Subcutaneous abdominal adipose tissue (tissue), 5 donors: Measurements from ENCODE around the gene PLAGL2.

Experiments used
- H3K27ac ChIP-seq: one replicate; pipeline ENCODE4 v1.7.0; 2013; ENCODE audit warnings: low read depth, mild to moderate bottlenecking, inconsistent platforms, low read length, moderate library complexity
- H3K27me3 ChIP-seq, 5 donors: one replicate each; pipeline ENCODE4 v1.7.0; 2013; ENCODE audit warnings: low read length in 5 of 5, inconsistent platforms in 1 of 5; ENCODE audit not compliant: control insufficient read depth in 5 of 5, insufficient read depth in 4 of 5
- H3K36me3 ChIP-seq, 5 donors: one replicate each; pipeline ENCODE4 v1.7.0; 2013; ENCODE audit warnings: low read length in 5 of 5; ENCODE audit not compliant: control insufficient read depth in 5 of 5, insufficient read depth in 5 of 5
- H3K4me1 ChIP-seq, 5 donors: one replicate each; pipeline ENCODE4 v1.7.0; 2013; ENCODE audit warnings: low read length in 5 of 5, mild to moderate bottlenecking in 3 of 5, moderate library complexity in 1 of 5; ENCODE audit not compliant: control insufficient read depth in 5 of 5, insufficient read depth in 5 of 5
- H3K4me3 ChIP-seq, 5 donors: one replicate each; pipeline ENCODE4 v1.7.0; 2013; ENCODE audit warnings: low read length in 5 of 5, low read depth in 1 of 5
- H3K9ac ChIP-seq, 5 donors: one replicate each; pipeline ENCODE4 v1.7.0; 2013; ENCODE audit warnings: low read length in 5 of 5, mild to moderate bottlenecking in 4 of 5, moderate library complexity in 3 of 5
- H3K9me3 ChIP-seq, 5 donors: one replicate each; pipeline ENCODE4 v1.7.0; 2013; ENCODE audit warnings: low read length in 5 of 5; ENCODE audit not compliant: control insufficient read depth in 5 of 5
- donor health status: healthy.
- donor health status: healthy.
- donor health status: healthy.
- donor health status: healthy.
- donor health status: healthy.

Gene PLAGL2

GRCh38 chr20:32240205-32240604 lies 32.7 kb upstream of the PLAGL2 start:
- H3K9me3 ChIP-seq = no peaks in the 10 kb centered on the region
- peaks cover 0 to 5% (median 2%) of the 10 kb centered on the region in 5 donors for H3K4me1 ChIP-seq
- no peaks in the 10 kb centered on the region for H3K27me3 ChIP-seq

GRCh38 chr20:32238483-32239425 lies 31.2 kb upstream of the PLAGL2 start:
- no peak overlapping the region for H3K4me3 ChIP-seq
- H3K4me1 ChIP-seq = peaks cover 0 to 3% (median 0%) of the 10 kb centered on the region in 5 donors
- no peak overlapping the region for H3K9ac ChIP-seq
- H3K27me3 ChIP-seq = no peaks in the 10 kb centered on the region
- H3K9me3 ChIP-seq = no peaks in the 10 kb centered on the region
- peaks cover 0 to 31% (median 27%) of the 10 kb centered on the region in 5 donors for H3K36me3 ChIP-seq
- H3K27ac ChIP-seq = no peak overlapping the region

More at GRCh38 chr20:32240205-32240604, 32.7 kb upstream of the PLAGL2 start:
- H3K36me3 ChIP-seq = peaks cover 0 to 16% (median 13%) of the 10 kb centered on the region in 5 donors
- H3K4me3 ChIP-seq = no peak overlapping the region
- H3K27ac ChIP-seq = no peak overlapping the region
- H3K9ac ChIP-seq = no peak overlapping the region

- Histone ChIP-seq H3K9me3 (no peaks in the 10 kb centered on the region), H3K9ac (no peak overlapping the region), H3K27ac (no peak overlapping the region), H3K4me3 (no peak overlapping the region), H3K27me3 (no peaks in the 10 kb centered on the region), H3K36me3 (peaks cover 0 to 44% (median 39%) of the 10 kb centered on the region in 5 donors), H3K4me1 (peaks cover 0 to 6% (median 0%) of the 10 kb centered on the region in 5 donors)
These were observed 29.9 kb upstream of the PLAGL2 start for GRCh38 chr20:32237419-32237818.

GRCh38 chr20:32236819-32237218 lies 29.3 kb upstream of the PLAGL2 start:
- peaks cover 0 to 10% (median 0%) of the 10 kb centered on the region in 5 donors for H3K4me1 ChIP-seq
- no peaks in the 10 kb centered on the region for H3K27me3 ChIP-seq
- no peaks in the 10 kb centered on the region for H3K9me3 ChIP-seq
- H3K9ac ChIP-seq = no peak overlapping the region
- H3K4me3 ChIP-seq = no peak overlapping the region
- peaks cover under 1 to 49% (median 42%) of the 10 kb centered on the region in 5 donors for H3K36me3 ChIP-seq
- H3K27ac ChIP-seq = no peak overlapping the region

- H3K4me1 ChIP-seq = peaks cover 0 to 10% (median 0%) of the 10 kb centered on the region in 5 donors
These were observed 28.5 kb upstream of the PLAGL2 start for GRCh38 chr20:32236048-32236533.

GRCh38 chr20:32235331-32236047 lies 27.9 kb upstream of the PLAGL2 start:
- H3K4me3 ChIP-seq = no peak overlapping the region
- no peak overlapping the region for H3K9ac ChIP-seq
- H3K36me3 ChIP-seq = peaks cover 6 to 62% (median 55%) of the 10 kb centered on the region in 5 donors
- H3K9me3 ChIP-seq = no peaks in the 10 kb centered on the region
- peaks cover 0 to 10% (median 0%) of the 10 kb centered on the region in 5 donors for H3K4me1 ChIP-seq
- no peak overlapping the region for H3K27ac ChIP-seq
- no peaks in the 10 kb centered on the region for H3K27me3 ChIP-seq

More at GRCh38 chr20:32236048-32236533, 28.5 kb upstream of the PLAGL2 start:
- H3K27me3 ChIP-seq = no peaks in the 10 kb centered on the region
- peaks cover 6 to 56% (median 49%) of the 10 kb centered on the region in 5 donors for H3K36me3 ChIP-seq
- H3K27ac ChIP-seq = no peak overlapping the region
- H3K9me3 ChIP-seq = no peaks in the 10 kb centered on the region
- H3K4me3 ChIP-seq = no peak overlapping the region
- no peak overlapping the region for H3K9ac ChIP-seq

GRCh38 chr20:32234135-32234808 lies 26.7 kb upstream of the PLAGL2 start:
- Histone ChIP-seq H3K36me3 (peaks cover 6 to 67% (median 58%) of the 10 kb centered on the region in 5 donors), H3K4me3 (no peak overlapping the region), H3K27ac (no peak overlapping the region), H3K9ac (no peak overlapping the region), H3K9me3 (no peaks in the 10 kb centered on the region), H3K4me1 (peaks cover 0 to 10% (median 0%) of the 10 kb centered on the region in 5 donors), H3K27me3 (no peaks in the 10 kb centered on the region)

GRCh38 chr20:32233286-32233685 lies 25.7 kb upstream of the PLAGL2 start:
- no peaks in the 10 kb centered on the region for H3K9me3 ChIP-seq
- peaks cover 0 to 12% (median 3%) of the 10 kb centered on the region in 5 donors for H3K4me1 ChIP-seq
- peaks cover 6 to 74% (median 58%) of the 10 kb centered on the region in 5 donors for H3K36me3 ChIP-seq
- H3K9ac ChIP-seq = no peak overlapping the region
- no peaks in the 10 kb centered on the region for H3K27me3 ChIP-seq
- H3K4me3 ChIP-seq = no peak overlapping the region
- H3K27ac ChIP-seq = no peak overlapping the region

- no peaks in the 10 kb centered on the region for H3K9me3 ChIP-seq
- H3K36me3 ChIP-seq = peaks cover 6 to 83% (median 60%) of the 10 kb centered on the region in 5 donors
- no peak overlapping the region for H3K9ac ChIP-seq
- no peak overlapping the region for H3K4me3 ChIP-seq
- H3K27me3 ChIP-seq = no peaks in the 10 kb centered on the region
- H3K27ac ChIP-seq = no peak overlapping the region
- peaks cover 0 to 21% (median 12%) of the 10 kb centered on the region in 5 donors for H3K4me1 ChIP-seq
These were observed 24.9 kb upstream of the PLAGL2 start for GRCh38 chr20:32232326-32232886.
